ENCODE measurements around the gene MIGA2.

- TF ChIP-seq, protein P1, sequence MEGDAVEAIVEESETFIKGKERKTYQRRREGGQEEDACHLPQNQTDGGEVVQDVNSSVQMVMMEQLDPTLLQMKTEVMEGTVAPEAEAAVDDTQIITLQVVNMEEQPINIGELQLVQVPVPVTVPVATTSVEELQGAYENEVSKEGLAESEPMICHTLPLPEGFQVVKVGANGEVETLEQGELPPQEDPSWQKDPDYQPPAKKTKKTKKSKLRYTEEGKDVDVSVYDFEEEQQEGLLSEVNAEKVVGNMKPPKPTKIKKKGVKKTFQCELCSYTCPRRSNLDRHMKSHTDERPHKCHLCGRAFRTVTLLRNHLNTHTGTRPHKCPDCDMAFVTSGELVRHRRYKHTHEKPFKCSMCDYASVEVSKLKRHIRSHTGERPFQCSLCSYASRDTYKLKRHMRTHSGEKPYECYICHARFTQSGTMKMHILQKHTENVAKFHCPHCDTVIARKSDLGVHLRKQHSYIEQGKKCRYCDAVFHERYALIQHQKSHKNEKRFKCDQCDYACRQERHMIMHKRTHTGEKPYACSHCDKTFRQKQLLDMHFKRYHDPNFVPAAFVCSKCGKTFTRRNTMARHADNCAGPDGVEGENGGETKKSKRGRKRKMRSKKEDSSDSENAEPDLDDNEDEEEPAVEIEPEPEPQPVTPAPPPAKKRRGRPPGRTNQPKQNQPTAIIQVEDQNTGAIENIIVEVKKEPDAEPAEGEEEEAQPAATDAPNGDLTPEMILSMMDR (IDR thresholded peaks at IDR 0.05 in 2 of 3, conservative IDR thresholded peaks at IDR 0.05 in 1 of 3; ENCODE audit: borderline replicate concordance in 1 of 3, insufficient read depth in 1 of 3, low read depth in 2 of 3, low read length in 2 of 3) = no peak
- no peak for TF ChIP-seq EZH2 (IDR thresholded peaks at IDR 0.05)
- TF ChIP-seq POLR2A (IDR thresholded peaks at IDR 0.05; ENCODE audit: borderline replicate concordance, extremely low read depth, insufficient read depth, insufficient read length) = no peak
- TF ChIP-seq RAD21 (IDR thresholded peaks at IDR 0.05; ENCODE audit: low read depth) = no peak
- TF ChIP-seq CBX3 (IDR thresholded peaks at IDR 0.05; ENCODE audit: low read depth) = no peak
- no peak for TF ChIP-seq ZNF274 (IDR thresholded peaks at IDR 0.05; ENCODE audit: low read depth, low read length)
- no peak for TF ChIP-seq CEBPB (IDR thresholded peaks at IDR 0.05; ENCODE audit: low read depth)
- no peak for TF ChIP-seq SP1 (IDR thresholded peaks at IDR 0.05; ENCODE audit: low read depth)
Measured at GRCh38 chr9:129094387-129095169, 58.2 kb downstream of the MIGA2 start.
